HAP-1 (cell line): ENCODE results near the gene SERP2.

Experiments used
- DNase-seq, 2 experiments: peaks; one replicate each; pipeline ENCODE4 v3.0.0-alpha.2; 2016 to 2020; ENCODE audit warnings: low spot score in 2 of 2
- H3K27me3 ChIP-seq: fragments of 250-450 bp; sonication (Bioruptor Pico); 2 replicates; pipeline ENCODE4 v1.5.1; 2020; ENCODE audit warnings: low read depth, mild to moderate bottlenecking, moderate library complexity
- H3K36me3 ChIP-seq: fragments of 250-450 bp; sonication (Bioruptor Pico); replicated peaks from 2 replicates; pipeline ENCODE4 v1.5.1; 2020; ENCODE audit warnings: mild to moderate bottlenecking
- H3K4me1 ChIP-seq: fragments of 250-450 bp; sonication (Bioruptor Pico); 2 replicates; pipeline ENCODE4 v1.5.1; 2020; ENCODE audit warnings: mild to moderate bottlenecking
- H3K4me3 ChIP-seq: fragments of 250-450 bp; sonication (Bioruptor Pico); 2 replicates; pipeline ENCODE4 v1.5.1; 2020; ENCODE audit warnings: mild to moderate bottlenecking, moderate library complexity
- H3K9me3 ChIP-seq: fragments of 250-450 bp; sonication (Bioruptor Pico); 2 replicates; pipeline ENCODE4 v1.5.1; 2020; ENCODE audit warnings: mild to moderate bottlenecking, moderate library complexity
- in situ Hi-C: fragments of 300-500 bp; cut with MboI; formaldehyde crosslinking; loops from 3 replicates; pipeline ENCODE4 v1.14.3; 2020; ENCODE audit warnings: low sequenced_read_pairs, inconsistent platforms, mixed read lengths

SERP2 gene

GRCh38 chr13:44416744-44417143, 43.1 kb downstream of the SERP2 start:
- Histone ChIP-seq H3K4me3 (no peak overlapping the region), H3K27me3 (no peaks in the 10 kb centered on the region), H3K9me3 (no peaks in the 10 kb centered on the region; the same call in 1 of the 2 replicates), H3K36me3 (no peaks in the 10 kb centered on the region), H3K4me1 (no peaks in the 10 kb centered on the region)
- DNase-seq: no peak
- in situ Hi-C loops: no loop called here

- H3K4me1 ChIP-seq: no peaks in the 10 kb centered on the region
- no peaks in the 10 kb centered on the region; the same call in 1 of the 2 replicates for H3K9me3 ChIP-seq
- no peaks in the 10 kb centered on the region for H3K27me3 ChIP-seq
- H3K4me3 ChIP-seq: no peak overlapping the region
- no peaks in the 10 kb centered on the region for H3K36me3 ChIP-seq
- in situ Hi-C loops: no loop called here
- DNase-seq: no peak
Observed at GRCh38 chr13:44417446-44417845, 43.8 kb downstream of the SERP2 start.

GRCh38 chr13:44417876-44418275, 44.3 kb downstream of the SERP2 start:
- H3K27me3 ChIP-seq: no peaks in the 10 kb centered on the region
- H3K36me3 ChIP-seq: no peaks in the 10 kb centered on the region
- DNase-seq: no peak
- H3K9me3 ChIP-seq: no peaks in the 10 kb centered on the region; the same call in 1 of the 2 replicates
- in situ Hi-C loops: no loop called here
- no peak overlapping the region for H3K4me3 ChIP-seq
- no peaks in the 10 kb centered on the region for H3K4me1 ChIP-seq

- in situ Hi-C loops: no loop called here
- H3K27me3 ChIP-seq: no peaks in the 10 kb centered on the region
- no peak for DNase-seq
- no peak overlapping the region for H3K4me3 ChIP-seq
- no peaks in the 10 kb centered on the region; the same call in 1 of the 2 replicates for H3K9me3 ChIP-seq
- H3K36me3 ChIP-seq: no peaks in the 10 kb centered on the region
- H3K4me1 ChIP-seq: no peaks in the 10 kb centered on the region
Observed at GRCh38 chr13:44420376-44421220, 47.0 kb downstream of the SERP2 start.

- no peak for DNase-seq
- H3K4me3 ChIP-seq: no peak overlapping the region
- H3K36me3 ChIP-seq: no peaks in the 10 kb centered on the region
- no peaks in the 10 kb centered on the region for H3K27me3 ChIP-seq
- no peaks in the 10 kb centered on the region for H3K4me1 ChIP-seq
- no peaks in the 10 kb centered on the region for H3K9me3 ChIP-seq
- in situ Hi-C loops: no loop called here
Observed at GRCh38 chr13:44421853-44422525, 48.4 kb downstream of the SERP2 start.

- in situ Hi-C loops: no loop called here
- H3K4me3 ChIP-seq: no peak overlapping the region
- H3K36me3 ChIP-seq: no peaks in the 10 kb centered on the region
- DNase-seq: no peak
- H3K9me3 ChIP-seq: no peaks in the 10 kb centered on the region
- no peaks in the 10 kb centered on the region for H3K4me1 ChIP-seq
- H3K27me3 ChIP-seq: no peaks in the 10 kb centered on the region
Observed at GRCh38 chr13:44422755-44423643, 49.4 kb downstream of the SERP2 start.

- in situ Hi-C loops: no loop called here
Observed at GRCh38 chr13:44423824-44424223, 50.2 kb downstream of the SERP2 start.

GRCh38 chr13:44425041-44425814, 51.6 kb downstream of the SERP2 start:
- H3K36me3 ChIP-seq: no peaks in the 10 kb centered on the region
- H3K4me3 ChIP-seq: no peak overlapping the region
- no peak for DNase-seq
- H3K4me1 ChIP-seq: no peaks in the 10 kb centered on the region
- H3K27me3 ChIP-seq: no peaks in the 10 kb centered on the region
- in situ Hi-C loops: loop anchor here (25.0 kb wide), 1 partner anchor 363 kb away; no protein-coding TSS in a partner anchor
- no peaks in the 10 kb centered on the region for H3K9me3 ChIP-seq

More at GRCh38 chr13:44423824-44424223, 50.2 kb downstream of the SERP2 start:
- Histone ChIP-seq H3K4me3 (no peak overlapping the region), H3K9me3 (no peaks in the 10 kb centered on the region), H3K27me3 (no peaks in the 10 kb centered on the region), H3K36me3 (no peaks in the 10 kb centered on the region), H3K4me1 (no peaks in the 10 kb centered on the region)
- DNase-seq: no peak

- H3K4me3 ChIP-seq: no peak overlapping the region
- H3K27me3 ChIP-seq: no peaks in the 10 kb centered on the region
- in situ Hi-C loops: loop anchor here (25.0 kb wide), 1 partner anchor 363 kb away; no protein-coding TSS in a partner anchor
- DNase-seq: no peak
- no peaks in the 10 kb centered on the region for H3K9me3 ChIP-seq
- H3K4me1 ChIP-seq: no peaks in the 10 kb centered on the region
- H3K36me3 ChIP-seq: no peaks in the 10 kb centered on the region
Observed at GRCh38 chr13:44425815-44426078, 52.1 kb downstream of the SERP2 start.

- no peak overlapping the region for H3K4me3 ChIP-seq
- H3K27me3 ChIP-seq: no peaks in the 10 kb centered on the region
- H3K4me1 ChIP-seq: no peaks in the 10 kb centered on the region
- no peaks in the 10 kb centered on the region for H3K9me3 ChIP-seq
- in situ Hi-C loops: loop anchor here (25.0 kb wide), 1 partner anchor 364 kb away; no protein-coding TSS in a partner anchor
- no peaks in the 10 kb centered on the region for H3K36me3 ChIP-seq
- no peak for DNase-seq
Observed at GRCh38 chr13:44426461-44426860, 52.8 kb downstream of the SERP2 start.

- no peak overlapping the region for H3K4me3 ChIP-seq
- H3K27me3 ChIP-seq: no peaks in the 10 kb centered on the region
- H3K4me1 ChIP-seq: 0 out of 2 replicates have a peak, but pooled peaks cover 2% of the 10 kb centered on the region
- no peaks in the 10 kb centered on the region for H3K9me3 ChIP-seq
- H3K36me3 ChIP-seq: peaks cover 15% of the 10 kb centered on the region
- in situ Hi-C loops: loop anchor here (25.0 kb wide), 1 partner anchor 367 kb away; no protein-coding TSS in a partner anchor
- no peak for DNase-seq
Observed at GRCh38 chr13:44429311-44429710, 55.7 kb downstream of the SERP2 start.

- in situ Hi-C loops: loop anchor here (10.0 to 25.0 kb wide), 2 partner anchors 369 to 526 kb away; no protein-coding TSS in a partner anchor
- Histone ChIP-seq H3K9me3 (no peaks in the 10 kb centered on the region), H3K4me3 (no peak overlapping the region), H3K36me3 (peaks cover 20% of the 10 kb centered on the region), H3K27me3 (no peaks in the 10 kb centered on the region), H3K4me1 (peaks cover 5% of the 10 kb centered on the region; the same call in 1 of the 2 replicates)
- no peak for DNase-seq
Observed at GRCh38 chr13:44431150-44431549, 57.5 kb downstream of the SERP2 start.

- no peaks in the 10 kb centered on the region for H3K27me3 ChIP-seq
- in situ Hi-C loops: loop anchor here (10.0 to 25.0 kb wide), 2 partner anchors 370 to 528 kb away; no protein-coding TSS in a partner anchor
- peaks cover 20% of the 10 kb centered on the region for H3K36me3 ChIP-seq
- no peaks in the 10 kb centered on the region for H3K9me3 ChIP-seq
- H3K4me3 ChIP-seq: no peak overlapping the region
- DNase-seq: no peak
- H3K4me1 ChIP-seq: peaks cover 9% of the 10 kb centered on the region
Observed at GRCh38 chr13:44432650-44433049, 59.0 kb downstream of the SERP2 start.
